GM21381 (cell line): ENCODE results near the gene TOR3A.
"Not testable (repeated sequence)": the region's sequence is repeated elsewhere in the genome, so short reads cannot be mapped to it uniquely, and the experiment has no call there.

ENCODE experiments used
- ATAC-seq: cut with Tn5 transposase; IDR thresholded peaks from one replicate; pipeline ENCODE4 v1.9.1; 2021; ENCODE audit warnings: mild to moderate bottlenecking, moderate library complexity; ENCODE audit not compliant: unreplicated experiment

Gene TOR3A

GRCh38 chr1:179081687-179082332 is at the start of gene TOR3A:
TSS of gene TOR3A (plus strand) at chr1:179082070. CDS start at chr1:179082129, 59 bp downstream.
- ATAC-seq: peak; percentile 87

GRCh38 chr1:179034720-179035119 is 47.1 kb upstream of the TOR3A start:
- peak; percentile 69 for ATAC-seq

- ATAC-seq: peak; percentile 55
These were observed 44.9 kb upstream of the TOR3A start for GRCh38 chr1:179036844-179037465.

GRCh38 chr1:179038528-179039281 is 43.2 kb upstream of the TOR3A start:
- no peak for ATAC-seq

- not testable (repeated sequence) for ATAC-seq
These were observed 42.2 kb upstream of the TOR3A start for GRCh38 chr1:179039502-179040174.

- not testable (repeated sequence) for ATAC-seq
These were observed 41.7 kb upstream of the TOR3A start for GRCh38 chr1:179040175-179040551.

GRCh38 chr1:179042087-179042486 is 39.8 kb upstream of the TOR3A start:
- ATAC-seq: no peak

GRCh38 chr1:179042700-179043099 is 39.2 kb upstream of the TOR3A start:
- ATAC-seq: no peak

GRCh38 chr1:179043266-179043665 is 38.6 kb upstream of the TOR3A start:
- ATAC-seq: no peak

GRCh38 chr1:179043907-179044306 is 38.0 kb upstream of the TOR3A start:
- ATAC-seq: no peak

GRCh38 chr1:179046808-179047635 is 34.8 kb upstream of the TOR3A start:
- ATAC-seq: no peak

GRCh38 chr1:179047636-179047997 is 34.3 kb upstream of the TOR3A start:
- ATAC-seq: no peak

GRCh38 chr1:179048339-179049124 is 33.3 kb upstream of the TOR3A start:
- no peak for ATAC-seq

GRCh38 chr1:179052776-179053175 is 29.1 kb upstream of the TOR3A start:
- no peak for ATAC-seq

- ATAC-seq: no peak
These were observed 28.4 kb upstream of the TOR3A start for GRCh38 chr1:179053486-179053885.

- no peak for ATAC-seq
These were observed 25.9 kb upstream of the TOR3A start for GRCh38 chr1:179055937-179056336.

GRCh38 chr1:179058487-179059483 is 23.1 kb upstream of the TOR3A start:
- no peak for ATAC-seq
